GM20000 (cell line): ENCODE measurements around the gene DSCAM.
"Not testable (repeated sequence)": the region's sequence is repeated elsewhere in the genome, so short reads cannot be mapped to it uniquely, and the experiment has no call there.

Experiments
- DNase-seq: peaks from one replicate; pipeline ENCODE4 v3.0.0; 2012; ENCODE audit warnings: low spot score
- TF ChIP-seq, protein P1 (sequence below): IDR thresholded peaks from 2 replicates; pipeline ENCODE4 v1.5.1; 2012; ENCODE audit warnings: mild to moderate bottlenecking, control low read depth; ENCODE audit errors: extremely low read depth, missing control alignments

Gene DSCAM

DNA sequence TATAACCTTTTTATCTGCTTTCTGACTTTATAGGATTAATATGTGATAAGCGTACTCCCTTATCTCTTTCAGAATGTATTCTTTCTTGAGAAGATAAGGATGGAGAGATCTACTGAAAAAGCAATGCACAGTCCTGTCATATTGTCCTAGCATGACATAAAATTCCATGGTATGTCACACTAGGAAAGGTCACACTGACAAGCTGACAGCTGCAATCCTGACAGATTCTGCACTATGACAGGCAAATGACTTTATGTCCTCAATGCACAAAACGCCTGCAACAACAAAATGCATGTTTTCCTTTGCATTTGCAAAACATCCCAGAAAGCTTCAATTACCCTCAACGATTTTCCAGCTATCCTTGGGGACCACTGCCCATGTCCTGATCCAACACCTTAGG is 393.8 kb downstream of the DSCAM start:
- DNase-seq = no peak
- TF ChIP-seq, protein P1, sequence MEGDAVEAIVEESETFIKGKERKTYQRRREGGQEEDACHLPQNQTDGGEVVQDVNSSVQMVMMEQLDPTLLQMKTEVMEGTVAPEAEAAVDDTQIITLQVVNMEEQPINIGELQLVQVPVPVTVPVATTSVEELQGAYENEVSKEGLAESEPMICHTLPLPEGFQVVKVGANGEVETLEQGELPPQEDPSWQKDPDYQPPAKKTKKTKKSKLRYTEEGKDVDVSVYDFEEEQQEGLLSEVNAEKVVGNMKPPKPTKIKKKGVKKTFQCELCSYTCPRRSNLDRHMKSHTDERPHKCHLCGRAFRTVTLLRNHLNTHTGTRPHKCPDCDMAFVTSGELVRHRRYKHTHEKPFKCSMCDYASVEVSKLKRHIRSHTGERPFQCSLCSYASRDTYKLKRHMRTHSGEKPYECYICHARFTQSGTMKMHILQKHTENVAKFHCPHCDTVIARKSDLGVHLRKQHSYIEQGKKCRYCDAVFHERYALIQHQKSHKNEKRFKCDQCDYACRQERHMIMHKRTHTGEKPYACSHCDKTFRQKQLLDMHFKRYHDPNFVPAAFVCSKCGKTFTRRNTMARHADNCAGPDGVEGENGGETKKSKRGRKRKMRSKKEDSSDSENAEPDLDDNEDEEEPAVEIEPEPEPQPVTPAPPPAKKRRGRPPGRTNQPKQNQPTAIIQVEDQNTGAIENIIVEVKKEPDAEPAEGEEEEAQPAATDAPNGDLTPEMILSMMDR = no peak

DNA sequence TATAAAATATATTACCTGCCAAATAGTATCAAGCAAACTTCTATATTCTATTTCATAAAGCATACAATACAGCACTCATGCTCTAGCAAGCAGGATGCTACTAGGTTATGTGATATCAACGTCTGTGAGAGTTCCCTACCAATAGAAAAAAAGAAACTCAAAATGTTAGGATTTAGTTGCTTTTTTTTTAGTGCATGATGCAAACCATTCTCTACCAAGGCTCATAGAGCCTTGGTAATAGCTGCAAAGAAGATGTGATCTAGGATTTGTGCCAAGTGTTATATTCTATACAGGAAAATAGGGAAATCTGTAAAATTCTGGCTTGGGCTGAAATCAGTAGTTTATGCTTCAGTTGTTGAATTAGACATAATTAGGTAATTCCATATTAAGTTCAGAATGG is 394.4 kb downstream of the DSCAM start:
- DNase-seq = no peak
- TF ChIP-seq, protein P1 = no peak

DNA sequence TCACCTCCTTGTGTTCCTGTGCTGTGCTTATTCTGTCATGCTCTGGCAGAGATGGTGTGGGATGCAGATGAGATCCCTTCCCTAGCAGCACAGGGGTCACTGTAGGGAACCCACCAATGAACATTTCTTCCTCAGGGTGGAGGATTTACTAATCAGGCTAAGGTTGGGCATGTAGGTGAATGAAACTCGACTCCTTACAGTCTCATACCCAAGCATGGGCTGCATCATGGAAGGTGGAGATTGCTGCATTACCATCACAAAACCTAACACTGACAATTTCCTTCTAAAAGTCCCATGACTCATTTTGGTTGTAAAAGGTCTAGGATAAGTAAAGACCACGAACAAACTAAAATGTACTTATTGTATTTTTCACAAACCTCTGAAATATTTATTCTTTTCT is 399.9 kb downstream of the DSCAM start:
- no peak for DNase-seq
- TF ChIP-seq, protein P1 = no peak

DNA sequence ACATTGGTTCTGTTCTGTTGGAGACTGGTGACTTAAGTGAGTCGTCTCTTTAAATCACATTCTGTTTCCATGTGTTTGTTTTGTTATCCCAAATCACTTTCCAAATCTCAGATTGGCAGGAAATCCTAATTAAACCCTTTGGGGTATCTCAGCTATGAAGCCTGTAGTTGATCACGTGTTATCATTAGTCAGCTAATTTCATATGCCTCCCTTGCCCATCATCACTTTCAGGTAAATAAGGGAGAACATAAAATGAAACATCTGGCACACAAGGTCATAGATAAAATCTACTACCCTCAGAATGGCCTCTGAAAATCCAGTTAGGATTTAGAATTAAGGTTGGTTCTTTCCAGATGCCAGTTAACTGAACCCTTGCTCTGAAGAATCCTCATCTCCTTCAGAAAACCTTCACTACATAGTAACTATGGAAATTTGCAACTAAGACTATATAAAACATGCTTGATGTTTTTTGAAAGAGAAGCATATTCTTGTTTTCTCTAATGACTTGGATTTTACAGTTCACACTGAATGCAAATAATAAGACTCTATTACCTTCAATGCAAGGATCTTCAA is 401.5 kb downstream of the DSCAM start:
- no peak for DNase-seq
- TF ChIP-seq, protein P1 = no peak

DNA sequence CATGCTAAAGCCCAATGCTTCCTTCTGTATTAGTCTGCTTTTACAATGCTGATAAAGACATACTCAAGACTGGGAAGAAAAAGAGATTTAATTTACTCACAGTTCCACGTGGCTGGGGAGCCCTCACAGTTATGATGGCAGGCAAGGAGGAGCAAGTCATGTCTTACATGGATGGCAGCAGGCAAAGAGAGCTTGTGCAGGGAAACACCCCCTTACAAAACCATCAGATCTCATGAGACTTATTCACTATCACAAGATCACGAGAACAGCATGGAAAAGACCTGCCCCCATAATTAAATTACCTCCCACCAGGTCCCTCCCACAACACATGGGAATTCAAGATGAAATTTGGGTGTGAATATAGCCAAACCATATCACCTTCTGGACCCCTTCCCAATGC is 407.4 kb downstream of the DSCAM start:
- not testable (repeated sequence) for DNase-seq

DNA sequence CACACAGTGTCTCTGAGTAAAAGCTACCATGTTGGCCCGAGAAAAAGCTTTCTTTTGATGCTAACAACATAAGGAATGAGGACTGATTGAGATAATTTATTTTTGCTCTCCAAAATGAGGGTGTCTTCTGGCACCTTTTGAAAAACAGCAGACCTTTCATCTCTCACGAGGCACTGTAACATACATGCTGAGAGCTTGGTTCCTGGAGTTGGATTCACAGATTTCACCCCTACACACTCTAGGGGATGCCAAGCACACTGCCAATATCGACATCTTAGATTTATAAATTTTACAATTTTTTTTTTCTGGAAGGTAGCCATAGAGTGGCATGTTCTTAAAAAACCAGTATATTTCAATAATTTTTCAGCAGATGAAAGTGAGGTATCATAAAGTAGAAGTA is 408.3 kb downstream of the DSCAM start:
- TF ChIP-seq, protein P1 = no peak
- DNase-seq = no peak

DNA sequence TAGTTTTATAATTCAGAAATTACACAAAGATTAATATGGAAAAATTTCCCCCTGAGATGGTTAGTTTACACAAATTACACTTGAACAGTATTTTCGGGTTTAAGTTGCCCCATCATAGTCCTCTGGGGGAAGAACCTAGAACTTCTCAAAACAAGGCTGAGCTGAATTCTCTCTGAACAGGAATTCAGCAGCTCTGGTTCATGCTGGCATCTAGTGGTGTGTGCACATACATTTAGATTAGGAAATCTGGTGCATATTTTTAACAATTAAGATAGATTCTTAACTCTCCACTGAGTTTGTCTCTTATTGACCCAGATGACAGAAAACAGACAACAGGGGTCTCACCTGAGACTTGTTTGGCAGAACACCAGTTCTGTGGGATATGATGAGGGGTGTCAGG is 410.7 kb downstream of the DSCAM start:
- TF ChIP-seq, protein P1 = no peak

DNA sequence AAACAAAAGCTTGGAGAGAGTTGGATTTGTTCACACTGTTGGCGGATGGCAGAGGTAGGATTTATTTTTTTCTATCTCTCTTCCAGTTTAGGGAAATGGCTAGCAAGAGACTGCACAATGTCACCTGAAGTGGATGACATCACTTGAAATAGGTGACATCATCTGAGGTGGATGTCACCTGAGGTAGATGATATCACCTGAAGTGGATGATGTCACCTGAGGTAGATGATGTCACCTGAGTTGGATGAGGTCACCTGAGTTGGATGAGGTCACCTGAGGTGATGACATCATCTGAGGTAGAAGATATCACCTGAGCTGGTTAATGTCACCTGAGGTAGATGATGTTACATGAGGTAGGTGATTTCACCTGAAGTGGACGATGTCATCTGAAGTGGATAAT is 413.4 kb downstream of the DSCAM start:
- TF ChIP-seq, protein P1 = no peak
- DNase-seq = no peak

More for the DNA sequence above, 410.7 kb downstream of the DSCAM start:
- DNase-seq = no peak
